Lower lobe of right lung (tissue), 2 donors: ENCODE results near the gene RAD51B. TPM values are rescaled to one million over a fixed set of nuclear protein-coding genes. Genes with fewer than 3 reads are reported as not detected.
A peak's percentile ranks its signal among the peaks of the same experiment; 100 is the strongest.

Experiments used
- ATAC-seq, 2 donors: fragments of 200-7000 bp; cut with Tn5 transposase; one replicate each; pipeline ENCODE4 v1.9.1; 2020 to 2022; ENCODE audit warnings: mild to moderate bottlenecking in 2 of 2, moderate library complexity in 2 of 2
- DNase-seq: peaks from one replicate; pipeline ENCODE4 v3.0.0-alpha.2; 2020
- H3K27ac ChIP-seq: fragments of 200-600 bp; one replicate; pipeline ENCODE4 v1.8.0; 2022
- H3K27me3 ChIP-seq: fragments of 200-600 bp; one replicate; pipeline ENCODE4 v1.8.0; 2022; ENCODE audit warnings: low read depth
- H3K36me3 ChIP-seq: fragments of 200-600 bp; one replicate; pipeline ENCODE4 v1.8.0; 2022; ENCODE audit warnings: mild to moderate bottlenecking
- H3K4me1 ChIP-seq: fragments of 200-600 bp; one replicate; pipeline ENCODE4 v1.8.0; 2022
- H3K4me3 ChIP-seq: fragments of 200-600 bp; one replicate; pipeline ENCODE4 v1.8.0; 2022; ENCODE audit warnings: mild to moderate bottlenecking
- H3K9me3 ChIP-seq: fragments of 200-600 bp; one replicate; pipeline ENCODE4 v1.8.0; 2022
- CTCF ChIP-seq: fragments of 200-600 bp; IDR thresholded peaks from one replicate; pipeline ENCODE4 v1.8.0; 2022; ENCODE audit warnings: antibody characterized with exemption, mild to moderate bottlenecking
- intact Hi-C: fragments of 100-400 bp; cut with DNase I; formaldehyde crosslinking; loops from one replicate; pipeline ENCODE4 v1.11.0; 2022
- total RNA-seq: library from RNA; stranded (reverse); fragmentation: NEBNext Ultra II Directional; extraction: Animal tissue kit (Norgen Biotek cat#: 25700); gene quantifications from one replicate; pipeline ENCODE4 v1.2.1, GENCODE V29; 2021
- donor health status: DM: no; HTN: yes; CAD: no; lungs with severe emphysema.

The RAD51B gene
- total RNA-seq, 1 donor from 2014 or later: 22.2 TPM

- intact Hi-C loops: no loop called here
- peak overlapping the region; percentile 76 for H3K27ac ChIP-seq
- peaks cover 40% of the 10 kb centered on the region for H3K4me1 ChIP-seq
- no peak for ATAC-seq
- no peak for DNase-seq
- no peak for TF ChIP-seq CTCF
- H3K36me3 ChIP-seq: no peaks in the 10 kb centered on the region
- no peaks in the 10 kb centered on the region for H3K27me3 ChIP-seq
- H3K9me3 ChIP-seq: peaks cover 4% of the 10 kb centered on the region
- H3K4me3 ChIP-seq: no peak overlapping the region
These were observed 789.4 kb downstream of the RAD51B start for GRCh38 chr14:68609012-68609411.

DNA sequence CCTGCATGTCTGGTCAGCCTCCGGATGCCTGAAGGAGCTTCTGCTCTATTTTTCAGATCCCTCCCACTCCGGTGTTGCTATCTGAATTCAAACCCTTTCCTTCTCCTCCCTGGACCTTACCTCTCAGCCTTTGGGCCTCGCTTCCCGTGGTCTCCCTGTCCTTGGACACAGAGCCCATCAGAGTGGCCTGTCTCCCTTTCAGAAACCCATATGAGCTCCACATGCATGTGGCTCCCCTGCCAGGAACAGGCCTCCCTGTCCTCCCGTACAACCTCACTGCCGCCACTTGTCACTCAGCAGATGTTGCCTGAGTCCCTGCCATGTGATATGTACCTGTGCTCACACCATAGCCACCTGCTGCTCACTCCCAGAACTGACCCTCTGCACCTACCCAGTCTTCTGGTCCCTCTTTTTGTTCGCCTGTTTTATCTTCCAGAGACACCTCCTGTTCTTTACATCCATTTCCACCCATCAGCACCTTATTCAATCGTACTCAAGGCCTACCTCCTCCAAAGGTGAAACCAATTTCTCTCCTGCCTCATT, 790.7 kb downstream of the RAD51B start:
- ATAC-seq (no peak), DNase-seq (no peak)
- Histone ChIP-seq H3K9me3 (peaks cover 16% of the 10 kb centered on the region), H3K27me3 (no peaks in the 10 kb centered on the region), H3K4me3 (no peak overlapping the region), H3K36me3 (no peaks in the 10 kb centered on the region), H3K27ac (no peak overlapping the region), H3K4me1 (peaks cover 40% of the 10 kb centered on the region)
- TF ChIP-seq CTCF: no peak
- intact Hi-C loops: no loop called here

DNA sequence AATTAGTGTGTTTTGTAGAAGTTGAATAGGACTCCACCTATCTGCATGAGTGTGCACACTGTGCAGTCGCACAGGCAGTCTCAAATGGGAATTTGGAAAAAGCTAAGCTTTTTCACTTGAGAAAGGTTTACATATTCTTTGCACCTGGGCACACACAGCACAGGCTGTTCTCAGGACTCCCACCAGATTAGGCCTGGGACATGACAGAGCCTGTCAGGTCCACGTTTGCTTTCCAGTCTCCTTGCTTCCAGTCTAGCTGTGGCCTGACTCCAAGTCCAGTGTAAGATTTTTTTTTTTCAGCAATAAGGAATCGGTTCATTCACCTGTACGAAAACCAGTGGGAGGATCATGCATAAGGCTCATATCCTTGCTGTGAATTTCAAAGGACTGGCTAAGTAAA, 792.0 kb downstream of the RAD51B start:
- DNase-seq (no peak), ATAC-seq (no peak)
- H3K27ac ChIP-seq: peak overlapping the region; percentile 12
- intact Hi-C loops: no loop called here
- peaks cover 28% of the 10 kb centered on the region for H3K9me3 ChIP-seq
- peaks cover 39% of the 10 kb centered on the region for H3K4me1 ChIP-seq
- no peaks in the 10 kb centered on the region for H3K36me3 ChIP-seq
- H3K27me3 ChIP-seq: no peaks in the 10 kb centered on the region
- no peak overlapping the region for H3K4me3 ChIP-seq
- no peak for TF ChIP-seq CTCF

- Histone ChIP-seq H3K9me3 (peaks cover 33% of the 10 kb centered on the region), H3K27ac (peak overlapping the region; percentile 12), H3K4me1 (peaks cover 35% of the 10 kb centered on the region), H3K27me3 (no peaks in the 10 kb centered on the region), H3K36me3 (no peaks in the 10 kb centered on the region), H3K4me3 (no peak overlapping the region)
- peak; percentile 53 to 79 for ATAC-seq
- DNase-seq: no peak
- no peak for TF ChIP-seq CTCF
- intact Hi-C loops: no loop called here
These were observed 792.5 kb downstream of the RAD51B start for GRCh38 chr14:68612049-68612448.

GRCh38 chr14:68616221-68616902, 796.8 kb downstream of the RAD51B start:
- Histone ChIP-seq H3K27me3 (no peaks in the 10 kb centered on the region), H3K4me3 (no peak overlapping the region)
- DNase-seq: no peak

More at GRCh38 chr14:68616221-68616902, 796.8 kb downstream of the RAD51B start:
- ATAC-seq: no peak
- TF ChIP-seq CTCF: no peak
- H3K27ac ChIP-seq: no peak overlapping the region
- intact Hi-C loops: no loop called here
- peaks cover 43% of the 10 kb centered on the region for H3K9me3 ChIP-seq
- H3K36me3 ChIP-seq: no peaks in the 10 kb centered on the region
- H3K4me1 ChIP-seq: peaks cover 16% of the 10 kb centered on the region
